ENCODE data around the gene HRG.

- TF ChIP-seq POLR2A (IDR thresholded peaks at IDR 0.05) = no peak
- no peak for TF ChIP-seq CTCF (IDR thresholded peaks at IDR 0.05)
Measured at GRCh38 chr3:186643493-186643892, 22.3 kb upstream of the HRG start.
